ENCODE results near the gene COX4I1.

DNA sequence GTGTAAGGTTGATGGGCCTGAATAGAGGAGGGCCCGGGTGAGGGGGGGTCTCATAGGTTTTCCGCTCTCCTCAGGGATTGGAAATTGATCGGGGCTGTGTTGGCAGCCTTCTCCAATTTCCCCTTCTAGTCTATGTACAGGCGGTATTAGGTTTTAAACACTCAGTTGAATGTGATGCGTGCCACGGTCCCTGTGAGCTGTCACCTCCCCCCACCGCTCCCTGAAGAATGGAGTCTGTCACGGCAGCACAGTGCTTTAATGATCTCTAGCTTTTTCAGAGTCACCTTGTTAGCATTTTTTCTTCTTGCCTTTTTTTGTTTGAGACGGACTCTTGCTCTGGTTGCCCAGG is 800 bp downstream of the COX4I1 start:
- no peak for TF ChIP-seq ZNF24 (tag by site-specific recombination; IDR thresholded peaks at IDR 0.05)
- no peak for TF ChIP-seq CTCF (tag by site-specific recombination; IDR thresholded peaks at IDR 0.05)
- TF ChIP-seq, protein P1, sequence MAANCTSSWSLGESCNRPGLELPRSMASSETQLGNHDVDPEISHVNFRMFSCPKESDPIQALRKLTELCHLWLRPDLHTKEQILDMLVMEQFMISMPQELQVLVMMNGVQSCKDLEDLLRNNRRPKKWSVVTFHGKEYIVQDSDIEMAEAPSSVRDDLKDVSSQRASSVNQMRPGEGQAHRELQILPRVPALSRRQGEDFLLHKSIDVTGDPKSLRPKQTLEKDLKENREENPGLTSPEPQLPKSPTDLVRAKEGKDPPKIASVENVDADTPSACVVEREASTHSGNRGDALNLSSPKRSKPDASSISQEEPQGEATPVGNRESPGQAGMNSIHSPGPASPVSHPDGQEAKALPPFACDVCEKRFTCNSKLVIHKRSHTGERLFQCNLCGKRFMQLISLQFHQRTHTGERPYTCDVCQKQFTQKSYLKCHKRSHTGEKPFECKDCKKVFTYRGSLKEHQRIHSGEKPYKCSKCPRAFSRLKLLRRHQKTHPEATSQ (tag by site-specific recombination; IDR thresholded peaks at IDR 0.05), result no peak
- no peak for TF ChIP-seq YY1 (tag by site-specific recombination; IDR thresholded peaks at IDR 0.05)
- TF ChIP-seq, protein P2, sequence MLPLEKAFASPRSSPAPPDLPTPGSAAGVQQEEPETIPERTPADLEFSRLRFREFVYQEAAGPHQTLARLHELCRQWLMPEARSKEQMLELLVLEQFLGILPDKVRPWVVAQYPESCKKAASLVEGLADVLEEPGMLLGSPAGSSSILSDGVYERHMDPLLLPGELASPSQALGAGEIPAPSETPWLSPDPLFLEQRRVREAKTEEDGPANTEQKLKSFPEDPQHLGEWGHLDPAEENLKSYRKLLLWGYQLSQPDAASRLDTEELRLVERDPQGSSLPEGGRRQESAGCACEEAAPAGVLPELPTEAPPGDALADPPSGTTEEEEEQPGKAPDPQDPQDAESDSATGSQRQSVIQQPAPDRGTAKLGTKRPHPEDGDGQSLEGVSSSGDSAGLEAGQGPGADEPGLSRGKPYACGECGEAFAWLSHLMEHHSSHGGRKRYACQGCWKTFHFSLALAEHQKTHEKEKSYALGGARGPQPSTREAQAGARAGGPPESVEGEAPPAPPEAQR (tag by site-specific recombination; IDR thresholded peaks at IDR 0.05), result no peak
- no peak for TF ChIP-seq ZNF354C (tag by site-specific recombination; IDR thresholded peaks at IDR 0.05; ENCODE audit: borderline replicate concordance, low read depth)
